Fibroblast of peridontal ligament (primary cell): ENCODE data around the gene HOXD4.

ENCODE experiments used
- DNase-seq: peaks from one replicate; pipeline ENCODE4 v3.0.0-alpha.2; 2010; ENCODE audit errors: extremely low read depth

The HOXD4 gene

GRCh38 chr2:176114120-176114929, 37.0 kb upstream of the HOXD4 start:
- no peak for DNase-seq

- DNase-seq, result no peak
Measured at GRCh38 chr2:176114930-176115625, 36.3 kb upstream of the HOXD4 start.

GRCh38 chr2:176115883-176116813, 35.2 kb upstream of the HOXD4 start, which contains the start of gene HOXD10:
Gene HOXD10, plus strand, starts transcription at chr2:176116778. Its CDS starts 56 bp downstream, at chr2:176116834.
- no peak for DNase-seq

- DNase-seq, result no peak
Measured at GRCh38 chr2:176117162-176117822, 34.1 kb upstream of the HOXD4 start.

GRCh38 chr2:176117823-176118371, 33.5 kb upstream of the HOXD4 start:
- DNase-seq, result no peak

- no peak for DNase-seq
Measured at GRCh38 chr2:176118601-176119339, 32.6 kb upstream of the HOXD4 start.

- no peak for DNase-seq
Measured at GRCh38 chr2:176120364-176121189, 30.8 kb upstream of the HOXD4 start.

GRCh38 chr2:176121190-176122051, 29.9 kb upstream of the HOXD4 start:
- no peak for DNase-seq

GRCh38 chr2:176122052-176122682, 29.2 kb upstream of the HOXD4 start:
- DNase-seq, result no peak

- no peak for DNase-seq
Measured at GRCh38 chr2:176122683-176123410, 28.5 kb upstream of the HOXD4 start, which contains the start of gene HOXD9. Gene HOXD9, plus strand, starts transcription at chr2:176122719. Its CDS starts 50 bp downstream, at chr2:176122769.

GRCh38 chr2:176123411-176124109, 27.8 kb upstream of the HOXD4 start:
- DNase-seq, result no peak

GRCh38 chr2:176124110-176124946, 27.0 kb upstream of the HOXD4 start:
- DNase-seq, result no peak

GRCh38 chr2:176124947-176125771, 26.2 kb upstream of the HOXD4 start:
- DNase-seq, result no peak

GRCh38 chr2:176125772-176126054, 25.6 kb upstream of the HOXD4 start:
- DNase-seq, result no peak
